ENCODE results near the gene C8G.

DNA sequence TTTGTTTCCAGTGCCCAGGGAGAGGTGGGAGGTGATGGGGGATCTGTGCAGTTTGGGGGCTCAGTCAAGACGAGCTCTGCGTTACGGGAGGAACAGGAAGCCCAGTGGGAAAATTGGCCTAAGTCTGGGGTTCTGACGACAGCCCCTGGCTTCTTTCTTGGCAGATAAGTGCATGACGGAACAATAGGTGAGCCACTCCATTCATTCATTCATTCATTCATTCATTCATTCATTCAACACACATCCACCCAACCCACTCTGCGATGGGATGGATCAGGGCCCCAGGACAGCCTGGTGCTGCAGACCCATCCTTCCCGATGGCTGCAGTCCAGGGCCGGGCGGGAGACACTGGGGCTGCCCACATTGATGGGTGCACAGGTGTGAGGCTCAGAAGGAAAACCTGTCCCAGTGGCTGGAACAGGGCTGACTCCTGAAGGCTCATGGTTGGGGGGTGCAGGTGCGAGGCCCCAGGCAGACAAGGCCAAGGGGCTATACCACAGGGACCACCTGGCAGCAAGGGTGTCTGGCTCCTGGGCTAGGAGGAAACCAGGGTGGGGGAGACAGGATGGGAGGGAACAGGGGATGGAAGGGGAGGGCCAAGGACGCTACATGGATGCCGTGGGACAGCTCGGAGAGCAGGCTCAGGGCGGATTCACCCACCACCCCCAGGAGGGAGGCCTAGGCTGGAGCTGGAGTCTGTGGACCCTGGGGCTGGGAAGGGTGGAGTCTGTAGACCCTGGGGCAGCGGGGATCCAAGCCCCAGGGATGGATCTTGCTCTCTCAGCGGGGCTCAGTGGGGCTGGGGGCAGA lies 35.8 kb downstream of the C8G start:
- TF ChIP-seq, protein P1, sequence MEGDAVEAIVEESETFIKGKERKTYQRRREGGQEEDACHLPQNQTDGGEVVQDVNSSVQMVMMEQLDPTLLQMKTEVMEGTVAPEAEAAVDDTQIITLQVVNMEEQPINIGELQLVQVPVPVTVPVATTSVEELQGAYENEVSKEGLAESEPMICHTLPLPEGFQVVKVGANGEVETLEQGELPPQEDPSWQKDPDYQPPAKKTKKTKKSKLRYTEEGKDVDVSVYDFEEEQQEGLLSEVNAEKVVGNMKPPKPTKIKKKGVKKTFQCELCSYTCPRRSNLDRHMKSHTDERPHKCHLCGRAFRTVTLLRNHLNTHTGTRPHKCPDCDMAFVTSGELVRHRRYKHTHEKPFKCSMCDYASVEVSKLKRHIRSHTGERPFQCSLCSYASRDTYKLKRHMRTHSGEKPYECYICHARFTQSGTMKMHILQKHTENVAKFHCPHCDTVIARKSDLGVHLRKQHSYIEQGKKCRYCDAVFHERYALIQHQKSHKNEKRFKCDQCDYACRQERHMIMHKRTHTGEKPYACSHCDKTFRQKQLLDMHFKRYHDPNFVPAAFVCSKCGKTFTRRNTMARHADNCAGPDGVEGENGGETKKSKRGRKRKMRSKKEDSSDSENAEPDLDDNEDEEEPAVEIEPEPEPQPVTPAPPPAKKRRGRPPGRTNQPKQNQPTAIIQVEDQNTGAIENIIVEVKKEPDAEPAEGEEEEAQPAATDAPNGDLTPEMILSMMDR (IDR thresholded peaks at IDR 0.05): no peak
- no peak for TF ChIP-seq POLR2A (IDR thresholded peaks at IDR 0.05)

Data from right lobe of liver (tissue), 4 donors.